Fibroblast of pulmonary artery (primary cell): ENCODE measurements around the gene KIAA1217.

ENCODE experiments used
- DNase-seq: peaks from one replicate; pipeline ENCODE4 v3.0.0-alpha.2; 2010; ENCODE audit warnings: low read depth
- H3K4me3 ChIP-seq: replicated peaks from 2 replicates; pipeline ENCODE4 v1.5.1; 2011; ENCODE audit warnings: low read depth, mild to moderate bottlenecking, control low read depth, low read length, moderate library complexity
- TF ChIP-seq, protein P1 (sequence below): IDR thresholded peaks from 2 replicates; pipeline ENCODE4 v1.5.1; 2011; ENCODE audit warnings: mild to moderate bottlenecking, control low read depth, low read length, inconsistent platforms; ENCODE audit errors: missing control alignments

KIAA1217 gene, protein sequence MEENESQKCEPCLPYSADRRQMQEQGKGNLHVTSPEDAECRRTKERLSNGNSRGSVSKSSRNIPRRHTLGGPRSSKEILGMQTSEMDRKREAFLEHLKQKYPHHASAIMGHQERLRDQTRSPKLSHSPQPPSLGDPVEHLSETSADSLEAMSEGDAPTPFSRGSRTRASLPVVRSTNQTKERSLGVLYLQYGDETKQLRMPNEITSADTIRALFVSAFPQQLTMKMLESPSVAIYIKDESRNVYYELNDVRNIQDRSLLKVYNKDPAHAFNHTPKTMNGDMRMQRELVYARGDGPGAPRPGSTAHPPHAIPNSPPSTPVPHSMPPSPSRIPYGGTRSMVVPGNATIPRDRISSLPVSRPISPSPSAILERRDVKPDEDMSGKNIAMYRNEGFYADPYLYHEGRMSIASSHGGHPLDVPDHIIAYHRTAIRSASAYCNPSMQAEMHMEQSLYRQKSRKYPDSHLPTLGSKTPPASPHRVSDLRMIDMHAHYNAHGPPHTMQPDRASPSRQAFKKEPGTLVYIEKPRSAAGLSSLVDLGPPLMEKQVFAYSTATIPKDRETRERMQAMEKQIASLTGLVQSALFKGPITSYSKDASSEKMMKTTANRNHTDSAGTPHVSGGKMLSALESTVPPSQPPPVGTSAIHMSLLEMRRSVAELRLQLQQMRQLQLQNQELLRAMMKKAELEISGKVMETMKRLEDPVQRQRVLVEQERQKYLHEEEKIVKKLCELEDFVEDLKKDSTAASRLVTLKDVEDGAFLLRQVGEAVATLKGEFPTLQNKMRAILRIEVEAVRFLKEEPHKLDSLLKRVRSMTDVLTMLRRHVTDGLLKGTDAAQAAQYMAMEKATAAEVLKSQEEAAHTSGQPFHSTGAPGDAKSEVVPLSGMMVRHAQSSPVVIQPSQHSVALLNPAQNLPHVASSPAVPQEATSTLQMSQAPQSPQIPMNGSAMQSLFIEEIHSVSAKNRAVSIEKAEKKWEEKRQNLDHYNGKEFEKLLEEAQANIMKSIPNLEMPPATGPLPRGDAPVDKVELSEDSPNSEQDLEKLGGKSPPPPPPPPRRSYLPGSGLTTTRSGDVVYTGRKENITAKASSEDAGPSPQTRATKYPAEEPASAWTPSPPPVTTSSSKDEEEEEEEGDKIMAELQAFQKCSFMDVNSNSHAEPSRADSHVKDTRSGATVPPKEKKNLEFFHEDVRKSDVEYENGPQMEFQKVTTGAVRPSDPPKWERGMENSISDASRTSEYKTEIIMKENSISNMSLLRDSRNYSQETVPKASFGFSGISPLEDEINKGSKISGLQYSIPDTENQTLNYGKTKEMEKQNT (N-terminal part only)

DNA sequence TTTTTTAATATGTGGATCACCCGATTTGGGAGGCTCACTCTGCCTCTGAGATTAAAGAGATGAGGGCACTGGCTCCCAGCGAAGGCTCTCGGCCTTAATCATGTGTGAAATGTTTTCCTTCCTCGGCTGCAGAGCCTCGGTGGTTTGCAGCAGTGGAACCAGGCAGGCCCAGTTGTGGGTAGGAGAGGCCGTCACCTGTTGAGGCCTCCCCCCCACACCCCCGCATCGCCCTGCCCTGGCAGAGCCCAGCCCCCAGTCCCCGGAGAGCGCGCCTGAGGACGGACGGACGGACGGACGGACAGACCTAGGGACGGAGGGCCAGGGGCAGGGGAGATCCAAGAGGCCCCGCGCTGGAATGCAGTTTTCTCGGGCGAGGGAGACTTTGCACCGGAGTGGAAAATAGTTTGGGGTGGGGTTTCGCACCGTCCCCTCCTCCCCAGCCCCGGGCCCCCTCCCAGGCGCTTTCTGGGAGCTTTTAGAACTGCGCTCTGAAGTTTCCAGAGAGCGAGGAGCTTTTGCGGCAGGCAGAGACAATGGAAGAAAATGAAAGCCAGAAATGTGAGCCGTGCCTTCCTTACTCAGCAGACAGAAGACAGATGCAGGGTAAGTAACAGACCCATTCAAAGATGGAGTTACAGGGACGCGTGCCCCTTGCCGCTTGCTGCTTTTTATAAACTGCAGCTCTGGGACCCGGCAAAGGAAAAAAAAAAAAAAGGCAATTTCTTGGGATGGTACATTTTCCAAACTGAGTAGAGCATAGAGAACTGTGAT, at the start of gene KIAA1217:
KIAA1217 (plus strand) TSS at position 478 of the 771 bp plus-strand sequence; CDS start at position 534, 56 bp downstream.
- peak; percentile 33 for DNase-seq
- peak within 1 kb of the TSS; percentile 51 for H3K4me3 ChIP-seq
- TF ChIP-seq, protein P1, sequence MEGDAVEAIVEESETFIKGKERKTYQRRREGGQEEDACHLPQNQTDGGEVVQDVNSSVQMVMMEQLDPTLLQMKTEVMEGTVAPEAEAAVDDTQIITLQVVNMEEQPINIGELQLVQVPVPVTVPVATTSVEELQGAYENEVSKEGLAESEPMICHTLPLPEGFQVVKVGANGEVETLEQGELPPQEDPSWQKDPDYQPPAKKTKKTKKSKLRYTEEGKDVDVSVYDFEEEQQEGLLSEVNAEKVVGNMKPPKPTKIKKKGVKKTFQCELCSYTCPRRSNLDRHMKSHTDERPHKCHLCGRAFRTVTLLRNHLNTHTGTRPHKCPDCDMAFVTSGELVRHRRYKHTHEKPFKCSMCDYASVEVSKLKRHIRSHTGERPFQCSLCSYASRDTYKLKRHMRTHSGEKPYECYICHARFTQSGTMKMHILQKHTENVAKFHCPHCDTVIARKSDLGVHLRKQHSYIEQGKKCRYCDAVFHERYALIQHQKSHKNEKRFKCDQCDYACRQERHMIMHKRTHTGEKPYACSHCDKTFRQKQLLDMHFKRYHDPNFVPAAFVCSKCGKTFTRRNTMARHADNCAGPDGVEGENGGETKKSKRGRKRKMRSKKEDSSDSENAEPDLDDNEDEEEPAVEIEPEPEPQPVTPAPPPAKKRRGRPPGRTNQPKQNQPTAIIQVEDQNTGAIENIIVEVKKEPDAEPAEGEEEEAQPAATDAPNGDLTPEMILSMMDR, result no peak

DNA sequence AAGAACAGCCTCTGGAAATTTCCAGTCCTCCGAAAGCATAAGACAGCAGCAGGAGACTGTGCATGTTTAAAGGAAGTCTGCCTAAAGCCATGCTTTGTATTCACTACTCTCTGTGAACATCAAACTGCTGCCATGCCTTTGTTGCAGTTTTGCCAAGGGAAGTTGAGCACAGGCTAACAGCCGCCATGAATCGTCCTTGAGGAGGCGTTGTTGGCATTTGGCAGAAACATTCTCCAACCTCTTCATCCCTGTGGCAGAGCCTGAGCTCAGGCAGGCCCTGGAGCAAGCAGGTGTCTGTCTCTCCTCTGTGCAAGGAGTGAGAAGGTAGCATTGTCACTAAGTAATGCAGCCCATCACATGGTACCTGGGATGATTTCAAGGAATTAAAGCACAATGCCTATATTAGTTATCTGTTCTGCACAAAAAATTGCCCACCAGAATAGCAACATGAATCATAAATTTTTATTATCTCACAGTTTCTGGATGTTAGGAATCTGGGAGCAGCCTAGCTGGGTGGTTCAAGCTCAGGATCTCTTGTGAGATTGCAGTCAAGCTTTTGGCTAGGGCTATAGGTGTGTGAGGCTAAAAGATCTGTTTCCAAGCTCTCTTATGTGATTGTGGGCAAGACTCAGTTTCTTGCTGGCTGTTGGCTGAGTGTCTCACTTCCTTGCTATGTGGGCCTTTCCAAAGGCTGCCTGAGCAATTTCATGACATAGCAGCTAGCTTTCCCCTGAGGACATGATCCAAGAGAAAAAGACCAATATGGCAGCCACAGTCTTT, 46.5 kb upstream of the KIAA1217 start:
- H3K4me3 ChIP-seq, result no peak overlapping the region
- TF ChIP-seq, protein P1, result no peak
- DNase-seq, result no peak

DNA sequence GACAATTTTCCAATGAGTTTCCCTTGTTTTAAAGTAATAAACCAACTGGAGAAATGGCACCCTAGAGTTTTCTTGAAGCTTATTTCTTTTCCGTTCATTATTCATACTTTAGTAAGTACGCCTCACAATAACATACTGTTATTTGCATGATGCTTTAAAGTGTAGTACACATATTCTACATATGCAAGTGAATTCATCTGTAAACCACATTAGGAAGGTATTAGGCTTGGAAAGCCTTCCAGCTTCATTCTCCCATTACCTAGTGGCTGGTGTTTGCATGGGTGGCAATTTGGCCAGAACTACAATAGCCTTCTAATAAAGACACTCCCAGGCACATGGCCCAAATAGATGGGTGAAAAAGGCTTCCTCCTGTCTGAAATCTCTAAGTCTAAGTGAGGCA, 45.5 kb upstream of the KIAA1217 start:
- TF ChIP-seq, protein P1, result no peak
- no peak for DNase-seq
- H3K4me3 ChIP-seq, result no peak overlapping the region

DNA sequence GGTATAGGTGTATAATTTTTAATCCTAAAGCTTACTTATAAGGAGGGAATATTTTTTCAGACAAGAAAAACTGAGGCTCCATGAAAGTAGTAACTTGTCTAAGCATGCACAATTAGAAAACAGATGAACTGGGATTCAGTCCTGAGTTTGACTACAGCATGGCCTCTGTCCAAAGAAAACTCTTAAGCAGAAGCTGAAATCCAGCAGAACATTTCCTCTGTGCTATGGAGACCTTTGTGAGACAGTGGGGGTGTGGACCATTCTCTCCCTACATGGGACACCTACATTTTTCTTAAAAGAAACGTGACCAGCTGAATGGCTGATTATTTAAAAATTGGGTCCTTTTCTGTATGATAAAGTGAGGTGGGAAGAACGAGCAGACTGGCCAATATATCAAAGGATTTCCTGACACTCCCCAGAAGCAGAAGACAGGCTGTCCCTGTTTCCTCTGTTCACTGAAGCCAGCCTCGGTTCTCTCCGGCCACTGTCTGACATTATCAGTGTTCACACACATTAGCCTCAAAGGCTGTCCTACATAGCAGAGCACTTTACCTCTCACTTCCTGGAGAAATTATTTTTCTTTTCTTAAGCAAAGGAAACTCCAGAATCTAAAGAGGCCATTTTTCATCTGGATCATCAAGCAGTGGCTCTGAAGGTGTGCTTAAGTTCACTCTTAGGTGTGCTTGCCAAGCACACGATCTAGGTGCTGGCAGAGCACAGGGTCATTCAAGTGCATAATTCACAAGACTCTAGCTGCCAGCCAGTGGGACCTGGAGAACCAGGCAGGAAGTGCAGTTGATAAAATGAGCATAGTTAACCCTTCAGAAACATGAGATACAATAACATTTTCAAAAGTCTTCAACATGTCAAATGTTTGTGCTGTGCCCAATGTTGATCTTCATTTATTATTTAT, 40.4 kb upstream of the KIAA1217 start:
- H3K4me3 ChIP-seq, result no peak overlapping the region
- no peak for DNase-seq
- TF ChIP-seq, protein P1, result no peak

DNA sequence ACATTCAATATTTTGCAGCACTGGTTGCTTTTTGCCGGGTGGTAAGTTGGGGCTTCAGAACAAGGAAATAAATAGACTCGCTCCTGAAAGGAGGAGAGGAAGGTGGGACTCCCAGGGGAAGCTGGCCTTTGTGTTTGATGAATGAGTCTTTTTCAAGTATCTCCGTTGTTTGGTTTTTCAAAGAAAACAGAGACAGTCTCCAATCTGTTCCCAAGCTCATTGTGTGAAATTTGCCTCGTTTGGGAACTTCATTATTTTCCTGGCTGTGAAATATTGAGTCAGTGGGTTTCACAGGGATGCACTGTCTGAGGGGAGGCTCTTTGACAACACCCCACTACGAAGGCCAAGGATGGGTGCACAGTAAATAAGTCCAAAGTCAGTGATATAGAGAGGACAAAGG, 38.7 kb upstream of the KIAA1217 start:
- TF ChIP-seq, protein P1, result no peak
- DNase-seq, result no peak
- H3K4me3 ChIP-seq, result no peak overlapping the region
